Stimulated activated naive CD8-positive, alpha-beta T cell treated with anti-CD3 and anti-CD28 coated beads, Interleukin-15, amount 100 ng/mL, for 72 hours (primary cell): ENCODE data around the gene TTC4.

ENCODE experiments used
- ATAC-seq: fragments of 150-1000 bp; cut with Tn5 transposase; 2 replicates; pipeline ENCODE4 v1.10.0; 2021; ENCODE audit warnings: mild to moderate bottlenecking, moderate library complexity
- DNase-seq, 2 donors: peaks; one replicate each; pipeline ENCODE4 v3.0.0; 2021 to 2022
- H3K27ac Mint-ChIP-seq, 2 donors: one replicate each; pipeline ENCODE4 v1.8.0; 2022; ENCODE audit warnings: mild to moderate bottlenecking in 2 of 2, mixed read lengths in 2 of 2, moderate library complexity in 2 of 2
- H3K27me3 Mint-ChIP-seq: one replicate; pipeline ENCODE4 v1.8.0; 2022; ENCODE audit warnings: mixed read lengths
- H3K4me1 Mint-ChIP-seq: one replicate; pipeline ENCODE4 v1.8.0; 2022; ENCODE audit warnings: mild to moderate bottlenecking, mixed read lengths
- H3K4me3 Mint-ChIP-seq, 2 donors: one replicate each; pipeline ENCODE4 v1.8.0; 2022; ENCODE audit warnings: mild to moderate bottlenecking in 2 of 2, mixed read lengths in 2 of 2, moderate library complexity in 1 of 2
- H3K9me3 Mint-ChIP-seq, 2 donors: one replicate each; pipeline ENCODE4 v1.8.0; 2022; ENCODE audit warnings: mixed read lengths in 2 of 2

Gene TTC4

GRCh38 chr1:54715493-54716298, at the start of gene TTC4:
Gene TTC4 (plus strand): TSS chr1:54715861. CDS start chr1:54715909, 48 bp downstream.
- Mint-ChIP-seq H3K4me3 (peak within 1 kb of the TSS; percentile 87 to 92), H3K4me1 (peaks cover 37% of the 10 kb centered on the region), H3K27ac (peak within 1 kb of the TSS; percentile 94 to 98), H3K9me3 (no peaks in the 10 kb centered on the region), H3K27me3 (no peaks in the 10 kb centered on the region)
- DNase-seq (peak; percentile 87 to 89), ATAC-seq (peak; percentile 99)

GRCh38 chr1:54666333-54666732, 49.3 kb upstream of the TTC4 start:
- H3K9me3 Mint-ChIP-seq = no peaks in the 10 kb centered on the region
- H3K27me3 Mint-ChIP-seq = no peaks in the 10 kb centered on the region
- H3K4me3 Mint-ChIP-seq = no peak overlapping the region
- ATAC-seq = no peak
- no peaks in the 10 kb centered on the region for H3K4me1 Mint-ChIP-seq
- DNase-seq = no peak
- no peak overlapping the region for H3K27ac Mint-ChIP-seq

DNA sequence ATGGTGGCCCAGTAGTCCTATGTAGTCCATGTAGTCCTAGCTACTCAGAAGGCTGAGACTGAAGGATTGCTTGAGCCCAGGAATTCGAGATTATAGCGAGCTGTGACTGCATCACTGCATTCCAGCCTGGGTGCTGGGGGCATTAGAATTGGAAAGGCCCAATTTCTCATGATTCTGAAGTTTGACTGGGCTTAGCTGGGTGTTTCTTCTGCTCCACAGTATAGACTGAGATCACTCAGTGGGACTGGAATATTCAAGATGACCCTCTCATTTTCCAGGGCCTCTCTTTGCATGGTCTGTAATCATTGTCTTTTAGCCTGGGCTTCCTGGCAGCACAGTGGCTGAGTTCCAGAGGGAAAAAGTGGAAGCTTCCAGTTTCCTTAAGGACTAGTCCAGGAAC, 47.9 kb upstream of the TTC4 start:
- Mint-ChIP-seq H3K27me3 (no peaks in the 10 kb centered on the region), H3K9me3 (no peaks in the 10 kb centered on the region), H3K4me3 (no peak overlapping the region), H3K27ac (no peak overlapping the region), H3K4me1 (peaks cover 7% of the 10 kb centered on the region)
- ATAC-seq = no peak
- no peak for DNase-seq

GRCh38 chr1:54668567-54668966, 47.1 kb upstream of the TTC4 start:
- Mint-ChIP-seq H3K27ac (no peak overlapping the region), H3K4me1 (peaks cover 7% of the 10 kb centered on the region)

GRCh38 chr1:54671985-54672608, 43.6 kb upstream of the TTC4 start:
- Mint-ChIP-seq H3K27ac (no peak overlapping the region), H3K27me3 (no peaks in the 10 kb centered on the region), H3K4me3 (no peak overlapping the region), H3K4me1 (peaks cover 7% of the 10 kb centered on the region), H3K9me3 (no peaks in the 10 kb centered on the region)
- DNase-seq (peak; percentile 73 to 78), ATAC-seq (peak; percentile 99)

More at GRCh38 chr1:54668567-54668966, 47.1 kb upstream of the TTC4 start:
- no peak overlapping the region for H3K4me3 Mint-ChIP-seq
- no peaks in the 10 kb centered on the region for H3K9me3 Mint-ChIP-seq
- no peaks in the 10 kb centered on the region for H3K27me3 Mint-ChIP-seq
- DNase-seq (no peak), ATAC-seq (no peak)

- no peak overlapping the region for H3K27ac Mint-ChIP-seq
- peak; percentile 48 for ATAC-seq
Measured at GRCh38 chr1:54678776-54679643, 36.7 kb upstream of the TTC4 start.

DNA sequence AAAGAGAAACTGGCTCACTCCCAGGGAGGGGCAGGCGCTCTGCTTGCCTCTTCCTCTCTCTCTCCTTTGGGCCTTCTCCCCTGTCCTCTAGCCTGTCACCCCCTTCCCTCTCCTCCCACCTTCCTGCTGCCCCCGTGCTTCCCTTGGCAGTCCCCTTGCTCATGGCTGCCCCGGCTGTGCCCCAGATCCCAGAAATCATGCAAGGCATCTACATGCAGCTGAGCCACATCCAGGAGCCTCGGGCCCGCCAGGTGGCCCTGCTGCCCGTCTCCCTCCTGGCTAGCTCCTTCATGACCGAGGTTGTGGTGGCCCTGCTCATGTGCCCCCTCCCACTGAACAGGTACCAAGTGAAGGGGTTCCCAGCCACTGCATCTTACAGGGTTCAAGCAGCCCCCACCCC, 36.0 kb upstream of the TTC4 start:
- Mint-ChIP-seq H3K4me3 (no peak overlapping the region), H3K27me3 (no peaks in the 10 kb centered on the region), H3K4me1 (no peaks in the 10 kb centered on the region), H3K9me3 (no peaks in the 10 kb centered on the region), H3K27ac (no peak overlapping the region)
- DNase-seq (no peak), ATAC-seq (peak; percentile 15)

More at GRCh38 chr1:54678776-54679643, 36.7 kb upstream of the TTC4 start:
- H3K4me1 Mint-ChIP-seq = no peaks in the 10 kb centered on the region
- H3K4me3 Mint-ChIP-seq = no peak overlapping the region
- no peaks in the 10 kb centered on the region for H3K9me3 Mint-ChIP-seq
- DNase-seq = no peak
- no peaks in the 10 kb centered on the region for H3K27me3 Mint-ChIP-seq

DNA sequence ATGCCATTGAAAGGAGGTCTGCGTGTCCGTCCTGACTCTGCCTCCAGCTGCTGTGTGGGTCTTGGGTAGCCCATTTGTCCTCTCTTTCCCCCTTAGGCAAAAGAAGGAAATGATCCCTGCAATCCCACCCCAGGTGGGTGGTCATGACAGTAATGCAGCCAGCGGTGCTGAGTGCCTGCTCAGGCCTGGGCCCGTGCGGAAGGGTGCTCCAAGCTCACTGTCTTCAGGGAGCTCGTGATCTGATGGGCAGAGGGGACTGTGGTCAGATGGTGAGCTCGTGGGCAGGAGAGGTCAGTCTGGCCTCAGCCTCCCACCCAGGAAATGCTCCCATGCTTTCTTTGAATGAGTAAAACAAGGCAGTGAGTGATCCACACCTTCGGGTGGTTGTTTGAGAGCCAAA, 35.3 kb upstream of the TTC4 start:
- Mint-ChIP-seq H3K27me3 (no peaks in the 10 kb centered on the region), H3K27ac (peak overlapping the region in 1 of 2 donors; percentile 10), H3K4me3 (no peak overlapping the region), H3K9me3 (no peaks in the 10 kb centered on the region), H3K4me1 (no peaks in the 10 kb centered on the region)
- DNase-seq (no peak), ATAC-seq (no peak)

DNA sequence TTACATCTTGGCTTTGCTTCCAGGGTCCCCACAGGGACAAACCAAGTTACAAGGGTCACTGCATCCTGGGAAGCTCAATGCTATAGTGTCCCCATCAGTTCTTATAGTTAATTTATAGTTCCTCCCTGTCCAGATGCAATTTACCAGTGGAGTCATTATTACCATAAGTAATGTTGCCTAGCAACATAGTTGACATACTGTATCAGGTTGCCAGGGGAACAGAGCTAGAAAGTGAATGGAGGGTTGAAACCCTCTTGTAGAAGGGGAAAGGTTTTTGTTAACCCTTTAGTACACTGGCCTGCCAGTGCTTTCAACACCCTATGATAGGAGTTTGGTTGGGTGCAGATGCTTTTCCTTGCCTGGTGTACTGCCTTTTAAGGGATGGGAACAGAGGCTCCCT, 34.3 kb upstream of the TTC4 start:
- H3K27me3 Mint-ChIP-seq = no peaks in the 10 kb centered on the region
- no peaks in the 10 kb centered on the region for H3K4me1 Mint-ChIP-seq
- no peak overlapping the region for H3K4me3 Mint-ChIP-seq
- no peak overlapping the region for H3K27ac Mint-ChIP-seq
- ATAC-seq (no peak), DNase-seq (no peak)
- H3K9me3 Mint-ChIP-seq = no peaks in the 10 kb centered on the region

DNA sequence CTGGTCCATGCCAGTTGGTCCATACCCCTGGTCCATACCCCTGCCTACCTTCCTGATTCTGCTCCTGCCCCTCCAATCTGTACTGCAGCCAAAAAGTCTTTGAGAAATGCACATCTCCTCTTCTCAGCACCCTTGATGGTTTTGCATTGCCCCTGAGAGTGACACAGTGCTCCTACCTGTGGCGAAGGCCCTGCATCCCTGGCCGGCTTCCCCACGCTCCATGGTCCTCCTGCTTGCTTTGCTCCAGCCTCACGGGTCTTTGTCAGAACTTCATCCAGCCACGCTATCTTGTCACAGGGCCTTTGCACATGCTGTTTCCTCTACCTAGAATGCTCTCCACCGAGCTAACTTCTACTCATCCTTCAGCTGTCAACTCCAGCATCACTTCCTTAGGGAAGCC, 32.2 kb upstream of the TTC4 start:
- Mint-ChIP-seq H3K4me3 (no peak overlapping the region), H3K27me3 (no peaks in the 10 kb centered on the region), H3K27ac (no peak overlapping the region), H3K4me1 (no peaks in the 10 kb centered on the region), H3K9me3 (no peaks in the 10 kb centered on the region)
- DNase-seq (no peak), ATAC-seq (no peak)

DNA sequence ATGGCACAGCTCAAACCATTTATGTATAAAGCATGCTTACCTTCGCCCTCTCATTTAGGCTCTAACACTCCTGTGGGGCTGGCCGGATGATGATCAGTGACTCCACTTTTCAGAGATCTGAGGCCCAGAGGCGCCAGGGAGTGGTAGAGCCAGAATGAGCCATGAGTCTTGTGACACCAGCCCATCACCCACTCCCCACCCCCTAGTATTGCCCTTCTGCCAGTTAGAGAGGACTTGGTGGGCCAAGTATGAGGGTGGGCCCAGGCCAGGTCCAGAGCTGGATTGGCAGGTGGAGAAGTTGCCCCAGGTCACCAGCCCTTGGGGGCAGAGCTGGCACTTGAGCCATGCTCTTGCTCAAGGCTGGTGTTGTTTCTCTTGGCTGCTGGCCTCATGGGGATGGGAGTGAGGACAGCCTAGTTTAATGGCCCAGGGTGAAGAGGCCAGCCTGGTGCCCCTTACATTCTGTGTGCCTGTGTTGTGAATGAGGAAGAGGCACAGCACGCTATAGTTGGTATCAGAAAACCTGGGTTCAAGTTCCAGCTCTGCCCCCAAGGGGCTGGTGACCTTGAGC, 30.2 kb upstream of the TTC4 start:
- Mint-ChIP-seq H3K4me3 (no peak overlapping the region), H3K27me3 (peaks cover 10% of the 10 kb centered on the region), H3K27ac (no peak overlapping the region), H3K9me3 (no peaks in the 10 kb centered on the region), H3K4me1 (no peaks in the 10 kb centered on the region)
- no peak for ATAC-seq
- DNase-seq = no peak

DNA sequence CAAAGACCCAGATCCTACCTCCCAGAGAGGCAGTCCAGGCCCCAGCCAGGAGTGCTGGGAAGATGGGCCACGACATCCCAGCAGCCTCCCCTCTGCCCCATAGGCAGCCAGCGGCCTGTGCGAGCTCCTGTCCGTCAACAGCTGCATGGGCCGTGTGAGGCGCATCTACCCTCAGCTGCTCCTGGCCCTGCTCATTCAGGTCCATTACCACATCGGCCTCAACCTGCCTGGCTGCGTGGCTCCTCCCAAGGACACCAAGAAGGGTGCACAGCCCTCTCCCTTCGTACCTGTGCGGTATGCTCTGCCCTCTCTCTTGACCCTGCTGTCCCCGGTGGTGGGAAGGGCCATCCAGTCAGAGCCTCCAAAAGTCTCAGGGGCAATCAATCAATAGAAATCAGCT, 29.5 kb upstream of the TTC4 start:
- peaks cover 10% of the 10 kb centered on the region for H3K27me3 Mint-ChIP-seq
- H3K4me3 Mint-ChIP-seq = no peak overlapping the region
- ATAC-seq (no peak), DNase-seq (no peak)
- H3K4me1 Mint-ChIP-seq = no peaks in the 10 kb centered on the region
- no peak overlapping the region for H3K27ac Mint-ChIP-seq
- no peaks in the 10 kb centered on the region for H3K9me3 Mint-ChIP-seq

DNA sequence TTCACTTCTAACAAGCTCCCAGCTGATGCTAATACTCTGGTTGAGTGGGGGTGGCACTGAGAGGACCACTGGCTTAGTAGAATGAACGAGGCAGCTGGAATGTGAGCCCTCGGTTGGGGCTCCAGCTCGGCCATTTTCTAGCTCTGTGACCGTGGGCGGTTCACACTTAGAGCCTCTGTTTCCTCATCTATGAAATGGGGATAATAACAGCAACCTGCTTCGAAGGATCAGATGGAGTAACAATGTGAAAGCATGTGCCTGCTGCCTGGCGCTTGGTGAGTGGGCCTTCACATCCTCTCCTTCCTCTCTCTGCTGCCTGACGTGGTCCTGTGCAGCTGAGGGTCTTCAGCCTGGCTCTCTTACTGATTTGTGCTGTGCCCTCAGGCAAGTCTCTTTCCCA, 20.9 kb upstream of the TTC4 start:
- no peak for DNase-seq
- Mint-ChIP-seq H3K4me1 (no peaks in the 10 kb centered on the region), H3K27me3 (peaks cover 9% of the 10 kb centered on the region), H3K27ac (no peak overlapping the region), H3K9me3 (no peaks in the 10 kb centered on the region), H3K4me3 (no peak overlapping the region)
- ATAC-seq = no peak

GRCh38 chr1:54695221-54695620, 20.4 kb upstream of the TTC4 start:
- DNase-seq (no peak), ATAC-seq (no peak)
- Mint-ChIP-seq H3K4me3 (no peak overlapping the region), H3K9me3 (no peaks in the 10 kb centered on the region), H3K4me1 (no peaks in the 10 kb centered on the region), H3K27me3 (peaks cover 9% of the 10 kb centered on the region), H3K27ac (no peak overlapping the region)

- peaks cover 9% of the 10 kb centered on the region for H3K27me3 Mint-ChIP-seq
Measured at GRCh38 chr1:54695764-54696163, 19.9 kb upstream of the TTC4 start.

More at GRCh38 chr1:54695764-54696163, 19.9 kb upstream of the TTC4 start:
- no peak for DNase-seq
- Mint-ChIP-seq H3K4me3 (no peak overlapping the region), H3K27ac (peak overlapping the region in 1 of 2 donors; percentile 11), H3K4me1 (no peaks in the 10 kb centered on the region), H3K9me3 (no peaks in the 10 kb centered on the region)
- no peak for ATAC-seq
